Stimulated activated CD4-positive, alpha-beta T cell treated with anti-CD3 and anti-CD28 coated beads, Interleukin-2, amount 100 ng/mL, for 24 hours (primary cell): Measurements from ENCODE around the gene ABHD14A.

ENCODE experiments used
- DNase-seq, 2 donors: peaks; one replicate each; pipeline ENCODE4 v3.0.0-alpha.2; 2020

ABHD14A gene

GRCh38 chr3:51958603-51959521 is 16.0 kb upstream of the ABHD14A start:
- DNase-seq: no peak

GRCh38 chr3:51959651-51960050 is 15.2 kb upstream of the ABHD14A start:
- DNase-seq: no peak

GRCh38 chr3:51960386-51960785 is 14.5 kb upstream of the ABHD14A start:
- no peak for DNase-seq

GRCh38 chr3:51961011-51961410 is 13.9 kb upstream of the ABHD14A start:
- DNase-seq: no peak

GRCh38 chr3:51961602-51962569 is 13.0 kb upstream of the ABHD14A start:
- DNase-seq: no peak

GRCh38 chr3:51962854-51963530 is 11.9 kb upstream of the ABHD14A start:
- no peak for DNase-seq

GRCh38 chr3:51963951-51964451 is 10.9 kb upstream of the ABHD14A start:
- no peak for DNase-seq

GRCh38 chr3:51964521-51964920 is 10.3 kb upstream of the ABHD14A start:
- no peak for DNase-seq

GRCh38 chr3:51966016-51966415 is 8.8 kb upstream of the ABHD14A start:
- no peak for DNase-seq

GRCh38 chr3:51966486-51966885 is 8.4 kb upstream of the ABHD14A start:
- DNase-seq: no peak

GRCh38 chr3:51966922-51967383 is 7.9 kb upstream of the ABHD14A start:
- no peak for DNase-seq

- DNase-seq: peak; percentile 41 to 57
Measured at GRCh38 chr3:51967384-51968169, 7.3 kb upstream of the ABHD14A start, which contains the start of gene PCBP4. PCBP4 (minus strand) TSS chr3:51967454; CDS start chr3:51961240, 6,214 bp downstream.

- DNase-seq: no peak
Measured at GRCh38 chr3:51968170-51968775, 6.6 kb upstream of the ABHD14A start.

GRCh38 chr3:51968883-51969678 is 5.8 kb upstream of the ABHD14A start:
- DNase-seq: no peak

- no peak for DNase-seq
Measured at GRCh38 chr3:51969841-51970240, 5.0 kb upstream of the ABHD14A start.

- no peak for DNase-seq
Measured at GRCh38 chr3:51970606-51971300, 4.1 kb upstream of the ABHD14A start.

GRCh38 chr3:51971350-51971749 is 3.5 kb upstream of the ABHD14A start:
- no peak for DNase-seq

- DNase-seq: peak in 1 of 2 donors; percentile 48
Measured at GRCh38 chr3:51974277-51974962, 444 bp upstream of the ABHD14A start.
